ENCODE measurements around the gene IL21R. TPM values are rescaled to one million over a fixed set of nuclear protein-coding genes. Genes with fewer than 3 reads are reported as not detected.

The IL21R gene
- total RNA-seq, 1 experiment from 2014 or later = 3.8 TPM

DNA sequence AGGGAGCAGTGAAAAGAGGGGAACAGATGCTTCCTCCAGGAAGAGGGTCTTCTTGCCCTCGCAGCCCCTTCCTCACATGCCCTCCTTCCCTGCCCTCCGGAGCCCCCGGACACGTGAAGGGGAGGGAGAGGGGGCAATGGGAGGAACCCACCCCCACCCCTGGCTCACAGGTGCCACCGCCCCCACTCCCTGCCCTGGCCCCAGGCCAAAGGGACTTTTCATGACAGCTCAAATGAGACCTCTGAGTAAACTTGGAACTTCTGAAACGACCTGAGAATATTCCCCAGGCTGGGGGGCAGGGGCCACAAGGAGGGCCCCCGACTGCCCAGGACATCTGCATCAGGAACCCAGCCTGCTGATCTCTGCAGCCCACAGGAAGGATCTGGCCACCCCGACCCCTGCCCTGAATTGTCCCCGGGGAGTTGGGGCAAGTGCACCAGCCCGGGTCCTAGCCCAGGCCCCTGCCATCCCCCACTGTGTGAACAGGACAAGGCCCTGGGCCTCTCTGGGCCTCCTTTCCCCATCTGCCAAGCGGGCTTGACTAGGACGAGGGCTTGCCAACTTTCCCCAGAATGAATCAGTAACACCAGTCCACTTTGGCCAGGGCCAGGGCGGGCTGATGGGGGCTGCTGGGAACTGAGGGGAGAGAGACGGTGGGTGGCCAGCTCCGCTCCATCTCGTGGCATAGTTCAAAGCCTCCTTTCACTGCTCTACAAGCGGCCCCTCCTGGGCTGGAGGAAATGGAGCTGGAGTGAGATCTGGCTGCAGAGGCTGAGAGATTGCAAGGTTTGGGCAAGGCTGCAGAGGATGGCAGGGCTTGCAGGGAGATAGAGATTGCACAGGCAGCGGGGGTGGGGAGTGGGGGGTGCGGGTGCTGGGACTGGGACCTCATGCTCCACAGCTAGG lies 3.8 kb downstream of the IL21R start:
- TF ChIP-seq CTCF (conservative IDR thresholded peaks at IDR 0.05) (no peak), EZH2 (IDR thresholded peaks at IDR 0.05; ENCODE audit: low read depth) (no peak)
- H3K4me1 ChIP-seq (replicated peaks; ENCODE audit: insufficient read depth) = no peaks in the 10 kb centered on the region
- no peaks in the 10 kb centered on the region for H3K9me3 ChIP-seq (ENCODE audit: insufficient read depth, low read depth)
- intact Hi-C loops (cut with micrococcal nuclease; ENCODE audit: unreplicated experiment) = no loop called here
- POLR2A ChIA-PET (ENCODE audit: unreplicated experiment) = no interaction called here
- no peaks in the 10 kb centered on the region for H3F3A ChIP-seq (ENCODE audit: insufficient read depth, low read depth)
- no peaks in the 10 kb centered on the region for H3K36me3 ChIP-seq (ENCODE audit: low read depth)
- H3K79me2 ChIP-seq (ENCODE audit: low read depth) = no peaks in the 10 kb centered on the region
- no peak overlapping the region for H3K4me2 ChIP-seq
- no peaks in the 10 kb centered on the region for H4K20me1 ChIP-seq (ENCODE audit: insufficient read depth)
- peaks cover 79% of the 10 kb centered on the region for H3K27me3 ChIP-seq (ENCODE audit: insufficient read depth, low read depth)
- CTCF ChIA-PET = no interaction called here
- H3K4me3 ChIP-seq = no peak overlapping the region
- H3K27ac ChIP-seq = no peak overlapping the region
- no peaks in the 10 kb centered on the region for H3K9me2 ChIP-seq (ENCODE audit: insufficient read depth)
- no TSS peak for BruUV-seq (replicated peaks)
- no peak overlapping the region for H2AFZ ChIP-seq
- DNase-seq = no peak

- Histone ChIP-seq H3K9me2 (ENCODE audit: insufficient read depth) (no peaks in the 10 kb centered on the region), H3K27ac (no peak overlapping the region), H3K4me1 (replicated peaks; ENCODE audit: insufficient read depth) (no peaks in the 10 kb centered on the region), H3F3A (ENCODE audit: insufficient read depth, low read depth) (no peaks in the 10 kb centered on the region), H3K4me3 (no peak overlapping the region), H3K79me2 (ENCODE audit: low read depth) (no peaks in the 10 kb centered on the region), H3K9me3 (ENCODE audit: insufficient read depth, low read depth) (no peaks in the 10 kb centered on the region), H3K4me2 (no peak overlapping the region), H2AFZ (no peak overlapping the region), H4K20me1 (ENCODE audit: insufficient read depth) (no peaks in the 10 kb centered on the region), H3K27me3 (ENCODE audit: insufficient read depth, low read depth) (peaks cover 71% of the 10 kb centered on the region), H3K36me3 (ENCODE audit: low read depth) (no peaks in the 10 kb centered on the region)
- ChIA-PET CTCF (no interaction called here), POLR2A (ENCODE audit: unreplicated experiment) (no interaction called here)
- DNase-seq = no peak
- BruUV-seq (replicated peaks) = no TSS peak
- TF ChIP-seq EZH2 (IDR thresholded peaks at IDR 0.05; ENCODE audit: low read depth) (no peak), CTCF (conservative IDR thresholded peaks at IDR 0.05) (no peak)
- intact Hi-C loops (cut with micrococcal nuclease; ENCODE audit: unreplicated experiment) = no loop called here
Measured at GRCh38 chr16:27406511-27407128, 4.6 kb downstream of the IL21R start.

DNA sequence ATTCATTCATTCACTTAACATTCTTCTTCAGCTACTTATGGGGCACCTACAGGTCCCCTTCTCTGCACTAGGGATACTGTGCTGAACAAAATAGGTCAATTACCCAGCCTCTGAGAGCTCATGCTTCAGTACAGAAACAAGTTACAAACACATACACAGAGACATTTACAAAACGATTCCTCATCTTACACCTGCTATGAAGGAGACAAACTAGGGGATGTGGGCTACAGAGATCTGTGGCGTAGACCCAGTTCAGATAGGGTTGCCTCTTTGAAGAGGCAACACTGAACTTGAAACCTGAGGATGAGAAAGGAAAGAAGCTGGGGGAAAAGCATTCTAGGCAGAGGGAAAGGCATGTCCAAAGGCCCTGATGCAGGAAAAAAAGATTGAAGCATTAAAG lies 5.2 kb downstream of the IL21R start:
- no peaks in the 10 kb centered on the region for H3K4me1 ChIP-seq (replicated peaks; ENCODE audit: insufficient read depth)
- CTCF ChIA-PET = no interaction called here
- H3K79me2 ChIP-seq (ENCODE audit: low read depth) = no peaks in the 10 kb centered on the region
- H2AFZ ChIP-seq = no peak overlapping the region
- no peak for DNase-seq
- no peak overlapping the region for H3K27ac ChIP-seq
- no peaks in the 10 kb centered on the region for H3K9me3 ChIP-seq (ENCODE audit: insufficient read depth, low read depth)
- POLR2A ChIA-PET (ENCODE audit: unreplicated experiment) = no interaction called here
- intact Hi-C loops (cut with micrococcal nuclease; ENCODE audit: unreplicated experiment) = no loop called here
- H3K27me3 ChIP-seq (ENCODE audit: insufficient read depth, low read depth) = peaks cover 66% of the 10 kb centered on the region
- BruUV-seq (replicated peaks) = no TSS peak
- TF ChIP-seq EZH2 (IDR thresholded peaks at IDR 0.05; ENCODE audit: low read depth) (no peak), CTCF (conservative IDR thresholded peaks at IDR 0.05) (no peak)
- H4K20me1 ChIP-seq (ENCODE audit: insufficient read depth) = no peaks in the 10 kb centered on the region
- no peaks in the 10 kb centered on the region for H3K9me2 ChIP-seq (ENCODE audit: insufficient read depth)
- H3K4me3 ChIP-seq = no peak overlapping the region
- no peaks in the 10 kb centered on the region for H3F3A ChIP-seq (ENCODE audit: insufficient read depth, low read depth)
- no peaks in the 10 kb centered on the region for H3K36me3 ChIP-seq (ENCODE audit: low read depth)
- H3K4me2 ChIP-seq = no peak overlapping the region
